GM21447 (cell line): Measurements from ENCODE around the gene EFHC1.

ENCODE experiments used
- ATAC-seq: cut with Tn5 transposase; IDR thresholded peaks from one replicate; pipeline ENCODE4 v1.9.1; 2021; ENCODE audit not compliant: unreplicated experiment

The EFHC1 gene

GRCh38 chr6:52500238-52501129 is 80.3 kb downstream of the EFHC1 start:
- ATAC-seq, result no peak

- ATAC-seq, result no peak
Observed at GRCh38 chr6:52502306-52503029, 82.3 kb downstream of the EFHC1 start.

GRCh38 chr6:52503323-52503747 is 83.2 kb downstream of the EFHC1 start:
- no peak for ATAC-seq

DNA sequence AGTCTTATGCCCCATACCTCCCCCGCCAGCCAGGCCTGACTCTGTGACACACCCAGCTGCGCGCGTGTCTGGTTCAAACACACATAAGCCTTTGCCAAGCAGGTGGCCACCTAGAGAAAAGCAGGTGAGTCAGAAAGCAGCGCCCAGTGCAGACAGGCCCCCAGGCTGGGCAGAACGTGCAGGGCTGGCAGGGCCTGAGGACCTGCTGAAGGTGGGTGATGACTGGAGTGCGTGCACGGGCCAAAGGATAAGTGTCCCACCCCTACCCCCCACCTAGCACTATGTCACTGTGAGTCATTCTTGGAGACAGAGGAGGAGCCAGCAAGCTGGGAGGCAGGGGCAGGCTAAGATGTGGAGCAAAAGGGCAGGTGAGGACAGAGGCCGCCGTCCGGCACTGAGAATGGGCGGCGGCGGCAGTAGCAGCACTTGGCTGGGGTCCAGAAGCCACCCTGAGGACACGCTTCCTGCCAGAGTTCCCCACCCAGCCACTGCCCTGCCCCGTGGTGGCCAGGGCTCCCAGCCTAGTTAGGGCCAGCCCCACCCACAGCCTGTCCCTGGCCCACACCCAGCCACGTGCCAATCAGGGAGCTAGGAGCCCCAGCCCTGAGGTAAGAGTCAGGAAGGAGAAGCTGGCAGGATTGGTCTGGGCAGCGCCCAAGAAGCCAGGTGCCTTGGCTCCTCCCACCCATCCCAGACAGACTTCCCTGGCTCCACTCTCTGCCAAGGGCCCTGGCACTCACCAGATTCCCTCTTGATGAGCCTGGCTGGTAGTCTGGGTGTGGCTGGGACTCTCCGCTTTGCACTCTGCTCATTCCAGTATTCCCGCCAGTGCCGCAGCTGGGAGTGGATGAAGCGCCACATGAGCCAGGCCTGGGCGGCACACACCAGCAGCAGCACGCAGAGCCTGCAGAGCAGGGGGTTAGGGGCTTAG is 84.0 kb downstream of the EFHC1 start:
- no peak for ATAC-seq

DNA sequence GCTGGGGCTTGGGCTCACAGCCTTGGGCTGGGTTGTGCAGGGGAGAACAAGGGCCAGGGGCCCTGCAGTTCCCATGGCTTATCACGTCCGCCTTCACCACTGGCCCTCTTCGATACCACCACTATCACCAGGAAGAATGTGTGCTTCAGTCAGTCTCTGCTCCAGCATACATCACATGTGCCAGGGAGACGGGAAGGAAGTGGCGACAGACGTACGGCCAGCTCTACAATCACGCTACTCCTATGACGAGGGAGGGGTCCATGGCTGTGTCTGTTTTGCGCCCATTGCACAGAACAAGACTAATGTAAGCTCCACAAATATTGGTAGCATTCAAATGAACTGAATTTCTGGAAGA is 84.6 kb downstream of the EFHC1 start:
- no peak for ATAC-seq

- no peak for ATAC-seq
Observed at GRCh38 chr6:52505726-52506409, 85.7 kb downstream of the EFHC1 start.

DNA sequence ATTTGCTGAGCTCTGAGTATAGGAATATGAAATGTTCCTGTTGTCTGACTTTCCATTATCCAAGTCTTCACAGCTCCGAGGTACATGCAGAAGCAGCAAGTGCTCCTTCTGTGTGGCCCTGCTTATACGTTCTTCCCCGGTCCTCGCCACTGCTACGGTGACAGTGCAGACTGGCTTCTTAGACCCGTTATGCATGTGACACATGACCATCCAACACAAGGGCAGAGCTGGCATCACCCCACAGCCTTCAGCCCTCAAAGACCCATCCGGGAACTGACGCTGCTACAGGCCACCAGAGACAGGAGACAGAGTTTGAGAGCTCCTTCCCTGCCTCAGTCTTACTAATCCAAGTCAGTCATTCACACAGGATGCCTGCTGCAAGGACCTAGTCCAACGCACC is 86.3 kb downstream of the EFHC1 start:
- ATAC-seq, result no peak

- ATAC-seq, result no peak
Observed at GRCh38 chr6:52507557-52508260, 87.6 kb downstream of the EFHC1 start.

GRCh38 chr6:52508261-52508739 is 88.2 kb downstream of the EFHC1 start:
- ATAC-seq, result no peak

- ATAC-seq, result no peak
Observed at GRCh38 chr6:52509281-52510212, 89.4 kb downstream of the EFHC1 start.

DNA sequence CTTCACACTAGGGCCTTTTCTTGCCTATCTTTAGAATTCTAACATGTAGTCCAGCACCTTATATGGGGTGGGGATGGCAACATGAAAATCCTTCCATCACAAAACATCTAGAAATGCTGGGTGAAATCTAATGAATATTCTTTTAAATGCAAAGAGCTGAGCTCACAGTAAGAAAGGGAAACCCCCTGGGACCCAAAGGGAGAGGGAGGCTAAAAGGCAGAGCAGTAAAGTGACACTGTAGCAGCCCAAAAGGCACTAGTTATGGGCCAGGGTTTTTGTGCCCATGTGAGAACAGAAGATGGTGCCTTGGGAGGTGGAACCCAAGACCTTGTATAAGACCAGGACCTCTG is 90.0 kb downstream of the EFHC1 start:
- no peak for ATAC-seq

DNA sequence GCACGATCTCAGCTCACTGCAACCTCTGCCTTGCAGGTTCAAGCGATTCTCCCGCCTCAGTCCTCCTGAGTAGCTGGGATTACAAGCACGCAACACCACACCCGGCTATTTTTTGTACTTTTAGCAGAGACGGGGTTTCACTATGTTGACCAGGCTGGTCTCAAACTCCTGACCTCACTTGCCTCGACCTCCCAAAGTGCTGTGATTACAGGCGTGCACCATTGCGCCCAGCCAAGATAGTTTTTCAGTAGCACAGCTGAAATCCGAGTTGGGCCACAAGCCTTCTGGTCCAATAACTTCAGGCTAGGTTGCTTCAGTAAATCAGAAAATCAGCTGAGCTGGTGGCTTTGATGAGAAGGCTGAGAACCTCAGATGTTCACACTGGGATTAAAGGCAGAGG is 91.0 kb downstream of the EFHC1 start:
- no peak for ATAC-seq

DNA sequence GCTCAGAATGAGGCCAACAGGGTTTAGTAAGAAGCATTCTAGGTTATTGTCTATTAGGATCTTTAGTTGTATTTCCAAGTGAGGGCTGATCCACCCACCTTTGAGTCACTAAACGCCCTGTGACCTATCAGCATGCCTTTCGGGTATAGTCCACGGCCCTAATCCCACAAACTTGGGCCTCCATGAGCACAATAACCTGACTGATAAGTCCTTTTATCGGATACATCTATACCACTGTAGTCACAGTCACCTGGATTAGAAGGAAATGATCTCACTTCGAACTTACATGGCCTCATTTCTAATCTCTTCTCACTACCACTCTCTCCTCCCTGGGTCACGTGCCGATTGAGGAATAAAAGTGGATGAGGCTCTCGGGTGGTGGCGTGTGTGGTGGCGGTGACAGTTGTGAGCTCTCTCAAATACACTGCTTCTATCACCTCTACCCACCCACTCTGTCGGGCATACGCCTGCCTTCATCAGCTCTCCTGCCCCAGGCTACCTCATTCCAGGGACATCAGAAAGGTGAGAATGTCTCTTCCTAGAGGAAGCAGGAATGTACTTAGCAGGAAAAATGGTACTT is 91.5 kb downstream of the EFHC1 start:
- no peak for ATAC-seq

DNA sequence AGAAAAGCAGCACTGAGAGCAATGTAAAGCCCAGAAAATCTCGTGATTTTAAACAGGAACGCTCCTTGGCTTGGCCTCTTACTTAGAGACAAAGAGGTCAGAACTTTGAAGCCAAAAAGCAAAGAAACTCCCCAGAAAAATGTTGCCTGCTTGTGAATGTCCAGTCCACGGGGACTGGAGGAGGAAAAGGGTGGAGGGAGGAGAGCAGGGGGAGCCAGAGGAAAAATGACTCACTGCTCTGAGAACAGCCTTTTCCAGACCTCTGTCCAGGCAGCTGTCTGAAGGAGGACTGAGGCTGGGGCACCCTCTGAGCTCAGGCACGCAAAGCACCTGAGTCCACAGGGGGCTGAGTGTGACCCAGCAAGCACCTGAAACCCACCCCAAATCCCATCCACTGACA is 92.1 kb downstream of the EFHC1 start:
- no peak for ATAC-seq

GRCh38 chr6:52513464-52513863 is 93.3 kb downstream of the EFHC1 start:
- ATAC-seq, result no peak

DNA sequence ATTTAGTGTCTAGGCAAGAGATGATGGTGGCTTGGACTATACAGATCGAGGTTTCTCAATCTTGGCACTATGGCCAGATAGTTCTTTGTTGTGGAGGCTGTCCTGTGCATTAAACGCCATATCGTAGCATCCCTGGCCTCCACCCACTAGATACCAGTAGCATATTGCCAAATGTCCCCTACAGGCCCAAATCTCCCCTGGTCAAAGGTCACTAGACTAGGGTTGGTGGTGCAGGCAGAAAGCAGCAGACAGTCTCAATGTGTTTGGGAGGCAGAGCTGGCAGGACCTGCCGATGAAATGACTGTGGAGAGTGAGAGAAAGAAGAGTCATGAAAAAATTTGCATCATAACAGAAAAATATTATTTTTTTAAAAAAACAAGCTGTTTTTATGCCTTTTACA is 93.8 kb downstream of the EFHC1 start:
- ATAC-seq, result no peak

DNA sequence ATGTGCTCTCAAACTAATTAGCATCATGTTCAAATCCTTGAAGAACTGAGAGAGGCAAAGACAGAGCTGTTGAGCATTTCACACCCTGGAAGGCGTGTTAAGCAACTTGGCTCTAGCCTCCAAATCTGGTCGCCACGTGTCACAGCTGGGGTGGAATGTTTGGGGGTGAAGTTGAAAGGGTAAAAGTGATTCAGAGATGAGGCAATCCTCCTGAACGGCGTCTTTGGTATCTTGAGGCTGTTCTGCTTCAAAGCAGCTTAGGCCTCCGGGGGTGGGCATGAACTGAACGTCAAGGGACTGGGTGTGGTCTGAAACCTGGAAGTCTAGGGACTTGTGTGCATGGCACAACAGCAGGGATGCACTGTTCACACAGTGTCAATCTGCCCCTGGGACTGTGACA is 94.4 kb downstream of the EFHC1 start:
- no peak for ATAC-seq

DNA sequence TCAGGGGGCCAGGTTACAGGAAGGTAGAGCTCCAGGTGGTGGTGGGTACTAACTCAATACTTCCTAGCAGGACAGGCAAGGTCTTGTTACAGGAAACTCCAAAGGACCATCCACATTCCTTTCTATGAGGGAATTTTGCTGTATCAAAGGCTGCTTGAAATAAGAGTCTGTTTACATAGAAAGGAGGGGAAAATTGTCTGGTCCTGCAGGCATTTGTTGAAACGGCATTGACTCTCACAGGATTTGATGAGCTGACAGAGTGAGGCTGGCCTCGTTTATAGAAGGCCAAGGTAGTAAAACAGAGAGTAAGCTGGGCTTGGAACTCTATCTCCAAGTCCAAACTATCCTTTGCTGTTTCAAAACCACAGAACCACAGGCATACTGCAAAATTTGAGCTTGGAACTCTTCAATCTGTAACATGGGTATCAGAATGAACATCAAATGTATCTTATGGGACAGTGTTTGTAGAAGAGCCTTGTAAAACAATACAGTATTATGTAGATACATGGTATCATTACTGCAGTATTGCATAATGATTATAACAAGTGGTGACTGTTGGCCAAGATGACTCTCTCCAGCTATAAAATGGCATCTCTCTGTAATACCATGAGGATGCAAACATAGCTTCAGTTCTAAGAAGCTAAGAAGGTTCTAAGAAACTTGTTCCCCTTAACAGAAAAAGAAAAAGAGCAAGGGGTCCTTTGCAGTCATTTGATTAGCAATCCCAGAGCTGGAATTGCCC is 95.2 kb downstream of the EFHC1 start:
- ATAC-seq, result no peak
